H1 (cell line): ENCODE data around the gene TP53. TPM values are rescaled to one million over a fixed set of nuclear protein-coding genes. Genes with fewer than 3 reads are reported as not detected.
A peak's percentile ranks its signal among the peaks of the same experiment; 100 is the strongest.

Experiments used
- ASH2L ChIP-seq: fragments of 200-600, 300-600 bp; sonication (generic); IDR thresholded peaks from one replicate; pipeline ENCODE4 v1.7.1; 2017; ENCODE audit warnings: low read length
- CHD7 ChIP-seq: fragments of 300-600 bp; sonication (generic); IDR thresholded peaks from 2 replicates; pipeline ENCODE4 v1.7.1; 2012; ENCODE audit warnings: low read length, moderate library complexity, mild to moderate bottlenecking, inconsistent platforms; ENCODE audit not compliant: insufficient replicate concordance
- CTCF ChIP-seq, 3 experiments: IDR thresholded peaks; 1 replicate in 2 of 3; 2 replicates in 1 of 3; pipeline versions ENCODE4 v1.5.1 to v1.6.1; 2011; ENCODE audit warnings: low read length in 3 of 3, mild to moderate bottlenecking in 3 of 3, inconsistent platforms in 2 of 3, low read depth in 1 of 3, moderate library complexity in 1 of 3; ENCODE audit not compliant: insufficient read depth in 1 of 3; ENCODE audit errors: control extremely low read depth in 1 of 3
- E2F6 ChIP-seq: IDR thresholded peaks from 2 replicates; pipeline ENCODE4 v1.6.1; 2012; ENCODE audit warnings: inconsistent platforms
- HDAC2 ChIP-seq, 2 experiments: fragments of 300-600 bp in 1 of 2; sonication (generic) in 1 of 2; IDR thresholded peaks; 2 replicates each; pipeline ENCODE4 v1.6.1; 2011 to 2012; ENCODE audit warnings: low read depth in 2 of 2, low read length in 2 of 2, mild to moderate bottlenecking in 2 of 2, moderate library complexity in 2 of 2, borderline replicate concordance in 1 of 2, inconsistent platforms in 1 of 2
- RFX5 ChIP-seq: IDR thresholded peaks from 2 replicates; pipeline ENCODE4 v1.6.1; 2011; ENCODE audit warnings: low read depth, low read length, improper control_type of control experiment, borderline replicate concordance
- polyA plus RNA-seq, 7 experiments: library from polyadenylated mRNA; depleted of rRNA in 3 of 7; stranded (reverse) in 5 of 7; unstranded in 2 of 7; fragments of >200 nt in 5 of 7; fragments of 200-250 nt in 2 of 7; gene quantifications; 1 replicate in 5 of 7; 2 replicates in 1 of 7; 4 replicates in 1 of 7; pipeline versions ENCODE4 v1.2.1 to v1.2.3, GENCODE V29; 2011 to 2013; ENCODE audit warnings: missing spikeins in 2 of 7, mixed read lengths in 2 of 7
- total RNA-seq: library from RNA; stranded (reverse); fragmentation: NEBNext Ultra II Directional; extraction: Animal tissue kit (Norgen Biotek cat#: 25700); gene quantifications from 2 replicates; pipeline ENCODE4 v1.2.1, GENCODE V29; 2021

Gene TP53
- total and polyA plus RNA-seq, 2 of the 8 experiments (the other 6 are each of a cell fraction or from before 2014, with no cell fraction given): 143 to 198 TPM

GRCh38 chr17:7651097-7651664 lies 36.1 kb downstream of the TP53 start (continued):
- TF ChIP-seq CHD7 (peak; percentile 72), RFX5 (no peak), HDAC2 (IDR thresholded peaks at IDR 0.05; ENCODE audit: borderline replicate concordance in 1 of 2, low read depth in 2 of 2, low read length in 2 of 2) (peak in 1 of 2 experiments; percentile 12; a peak in 1 of 4 replicates), CTCF (IDR thresholded peaks at IDR 0.05; ENCODE audit: control extremely low read depth in 1 of 3, insufficient read depth in 1 of 3, low read depth in 1 of 3, low read length in 3 of 3) (no peak), E2F6 (0 out of 2 replicates have a peak, but pooled peaks have one; percentile 12), ASH2L (peak; percentile 39)
